Activated CD4-positive, alpha-beta memory T cell treated with anti-CD3 and anti-CD28 coated beads, Interleukin-2, amount 10 ng/mL, durations not matched to agents 7 days and 5 days (primary cell): Measurements from ENCODE around the gene CDH6. TPM values are rescaled to one million over a fixed set of nuclear protein-coding genes. Genes with fewer than 3 reads are reported as not detected.

Experiments used
- CTCF ChIA-PET: fragments of 350-600 bp; sonication (Branson Sonifier 250); formaldehyde crosslinking; loops from one replicate; lab custom pipeline; 2021; ENCODE audit warnings: antibody characterized with exemption, inconsistent platforms; lab: Charles Lee
- POLR2A ChIA-PET: fragments of 350-600 bp; sonication (Branson Sonifier 250); formaldehyde crosslinking; loops from one replicate; lab custom pipeline; 2021; ENCODE audit warnings: antibody characterized with exemption; lab: Charles Lee
- DNase-seq: peaks from one replicate; pipeline ENCODE4 v3.0.0-alpha.2; 2020
- H3K27ac Mint-ChIP-seq: one replicate; pipeline ENCODE4 v1.8.0; 2021; ENCODE audit warnings: mild to moderate bottlenecking, mixed read lengths
- H3K27me3 Mint-ChIP-seq: one replicate; pipeline ENCODE4 v1.8.0; 2021; ENCODE audit warnings: mixed read lengths
- H3K36me3 Mint-ChIP-seq: one replicate; pipeline ENCODE4 v1.8.0; 2021; ENCODE audit warnings: low read depth, mixed read lengths
- H3K4me1 Mint-ChIP-seq: one replicate; pipeline ENCODE4 v1.8.0; 2021; ENCODE audit warnings: mixed read lengths
- H3K4me3 Mint-ChIP-seq: one replicate; pipeline ENCODE4 v1.8.0; 2021; ENCODE audit warnings: mild to moderate bottlenecking, mixed read lengths
- H3K9me3 Mint-ChIP-seq: one replicate; pipeline ENCODE4 v1.8.0; 2021; ENCODE audit warnings: mixed read lengths
- total RNA-seq, 2 experiments: library from RNA; stranded (reverse); gene quantifications; one replicate each; pipeline ENCODE4 v1.2.3, GENCODE V29; 2021

CDH6 gene
- not detected for total RNA-seq

DNA sequence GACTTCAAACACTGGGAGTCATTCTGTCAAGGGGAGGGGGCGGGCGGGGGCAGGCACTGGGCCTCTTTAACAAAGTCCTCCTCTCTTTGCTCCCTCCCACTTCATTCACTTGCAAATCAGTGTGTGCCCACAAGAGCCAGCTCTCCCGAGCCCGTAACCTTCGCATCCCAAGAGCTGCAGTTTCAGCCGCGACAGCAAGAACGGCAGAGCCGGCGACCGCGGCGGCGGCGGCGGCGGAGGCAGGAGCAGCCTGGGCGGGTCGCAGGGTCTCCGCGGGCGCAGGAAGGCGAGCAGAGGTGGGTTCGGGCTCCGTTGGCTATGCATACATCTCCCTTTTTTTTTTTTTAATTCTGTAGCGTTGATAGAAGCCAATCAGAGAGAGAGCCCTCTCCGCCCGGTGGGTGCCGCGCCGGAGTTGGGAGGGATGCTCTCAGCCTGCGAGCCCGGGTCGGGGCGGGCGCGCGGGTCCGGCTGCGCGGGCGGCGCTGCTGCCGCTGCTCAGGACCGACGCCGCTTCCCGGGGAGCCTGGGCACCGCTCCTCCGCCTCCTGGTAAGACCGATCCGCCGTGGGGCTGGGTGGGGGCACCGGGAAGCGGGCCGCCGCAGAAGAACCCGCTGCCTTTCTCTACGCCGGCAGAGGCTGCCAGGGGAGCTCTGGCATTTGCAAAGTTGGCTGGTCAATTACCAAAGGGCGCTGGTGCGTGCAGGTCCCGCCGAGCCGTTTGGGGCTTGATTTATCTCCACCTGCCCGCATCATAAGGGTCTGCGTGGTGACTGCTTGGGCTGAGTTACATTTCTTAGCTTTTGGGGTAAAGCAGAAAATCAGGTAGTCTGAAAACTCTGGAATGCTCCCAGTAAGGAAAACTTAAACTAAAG, at the start of gene CDH6:
TSS of gene CDH6 (plus strand) at position 96 of the 877 bp plus-strand sequence. CDS start 73,788 bp downstream, outside the sequence.
- DNase-seq: no peak
- Mint-ChIP-seq H3K27ac (no peak within 1 kb of the TSS), H3K4me1 (peaks cover 4% of the 10 kb centered on the region), H3K9me3 (no peaks in the 10 kb centered on the region), H3K36me3 (no peaks in the 10 kb centered on the region), H3K4me3 (no peak within 1 kb of the TSS), H3K27me3 (peaks cover 29% of the 10 kb centered on the region)
- CTCF ChIA-PET: no interaction called here
- POLR2A ChIA-PET: no interaction called here

DNA sequence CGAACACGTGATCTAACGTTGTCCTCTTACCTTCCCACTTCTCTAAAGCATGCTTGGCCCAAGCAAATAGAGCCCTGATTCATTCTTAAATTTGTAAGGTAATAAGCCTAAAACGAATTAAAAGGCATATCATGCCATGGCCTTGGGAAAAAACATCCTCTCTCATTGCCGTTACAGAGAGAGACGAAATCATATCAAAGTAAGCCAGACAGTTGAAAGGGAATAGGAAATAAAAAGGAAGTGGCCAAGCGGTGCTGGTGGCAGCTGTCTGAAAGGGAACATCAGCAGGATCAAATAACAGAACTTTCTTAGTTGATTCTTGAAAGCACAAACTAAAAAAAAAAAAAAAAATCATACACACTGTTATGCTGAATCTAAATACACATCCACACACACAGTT, 49.1 kb upstream of the CDH6 start:
- no peak overlapping the region for H3K4me3 Mint-ChIP-seq
- CTCF ChIA-PET: no interaction called here
- no peaks in the 10 kb centered on the region for H3K4me1 Mint-ChIP-seq
- no peak overlapping the region for H3K27ac Mint-ChIP-seq
- no peaks in the 10 kb centered on the region for H3K9me3 Mint-ChIP-seq
- no peaks in the 10 kb centered on the region for H3K36me3 Mint-ChIP-seq
- no peak for DNase-seq
- POLR2A ChIA-PET: no interaction called here
- no peaks in the 10 kb centered on the region for H3K27me3 Mint-ChIP-seq

DNA sequence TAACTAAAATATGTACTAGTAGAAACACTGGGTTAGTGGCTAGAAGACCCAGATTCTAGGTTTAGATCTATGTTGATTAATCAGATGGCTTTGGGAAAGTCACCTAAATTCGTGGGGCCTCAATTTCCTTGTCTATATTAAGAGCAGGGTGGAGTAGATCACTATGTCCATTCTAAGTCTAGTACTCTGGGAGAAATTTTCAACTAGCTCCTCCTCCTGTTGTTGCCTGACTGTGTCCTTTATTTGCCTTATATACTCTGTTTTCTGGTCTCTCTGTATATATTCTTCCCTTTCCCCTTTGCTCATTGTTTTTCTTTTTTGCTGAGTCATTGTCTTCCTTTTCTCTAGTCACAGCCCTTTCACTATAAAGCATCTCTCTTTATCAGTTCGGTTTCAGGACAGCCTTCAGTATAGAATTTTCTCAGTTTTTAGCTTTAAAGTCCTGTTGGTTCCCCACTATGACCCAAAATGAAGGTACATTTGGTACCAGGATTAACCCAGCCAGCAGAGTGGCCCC, 44.5 kb upstream of the CDH6 start:
- no peaks in the 10 kb centered on the region for H3K36me3 Mint-ChIP-seq
- ChIA-PET CTCF (no interaction called here), POLR2A (no interaction called here)
- DNase-seq: no peak
- no peaks in the 10 kb centered on the region for H3K9me3 Mint-ChIP-seq
- no peaks in the 10 kb centered on the region for H3K4me1 Mint-ChIP-seq
- H3K27me3 Mint-ChIP-seq: no peaks in the 10 kb centered on the region
- no peak overlapping the region for H3K4me3 Mint-ChIP-seq
- H3K27ac Mint-ChIP-seq: no peak overlapping the region

DNA sequence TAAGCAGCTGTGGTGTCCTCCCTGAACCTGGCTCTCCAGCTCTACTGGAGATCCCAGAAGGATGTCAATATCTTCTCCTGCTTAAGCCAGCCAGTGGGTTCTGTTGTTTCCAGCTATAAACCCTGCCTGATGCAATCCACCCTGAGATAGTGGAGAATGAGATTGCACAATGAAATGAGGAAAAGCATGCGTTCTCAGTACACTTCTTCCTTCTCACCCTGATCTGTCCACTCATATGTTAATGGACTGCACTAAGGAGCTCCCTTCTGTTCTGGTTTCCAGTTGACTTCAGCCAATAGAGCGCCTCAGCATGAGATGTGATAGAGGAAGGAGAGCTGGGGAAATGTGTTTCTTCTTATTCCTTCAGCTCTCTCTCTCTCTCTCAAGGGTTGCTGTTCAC, 40.0 kb upstream of the CDH6 start:
- ChIA-PET POLR2A (no interaction called here), CTCF (no interaction called here)
- DNase-seq: no peak
- Mint-ChIP-seq H3K27me3 (no peaks in the 10 kb centered on the region), H3K36me3 (no peaks in the 10 kb centered on the region), H3K9me3 (no peaks in the 10 kb centered on the region), H3K27ac (no peak overlapping the region), H3K4me1 (no peaks in the 10 kb centered on the region), H3K4me3 (no peak overlapping the region)

DNA sequence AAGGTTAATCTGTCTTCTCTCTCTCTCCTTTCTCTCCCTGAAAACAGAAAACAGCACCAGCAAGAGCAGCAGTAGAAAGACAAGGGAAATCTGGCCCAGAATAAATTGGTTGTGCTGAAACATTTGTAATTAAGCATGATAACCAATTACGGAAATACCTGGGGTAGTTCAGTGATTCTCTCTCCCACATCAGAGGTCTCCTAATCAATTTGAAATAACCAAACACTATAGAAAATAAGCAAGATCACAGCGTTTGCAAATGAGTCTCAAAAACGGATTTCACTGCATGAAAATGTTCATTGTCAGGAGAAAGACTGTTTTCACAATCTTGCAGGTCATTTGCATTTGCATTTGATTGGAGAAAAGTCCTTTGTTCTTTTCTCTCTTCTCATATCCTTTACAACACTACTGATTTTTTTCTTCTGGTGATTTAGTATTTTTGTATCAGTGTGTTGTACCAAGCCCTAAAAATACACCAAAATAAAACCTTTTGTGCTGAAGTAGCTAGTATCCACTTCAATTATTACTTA, 36.8 kb upstream of the CDH6 start:
- ChIA-PET POLR2A (no interaction called here), CTCF (no interaction called here)
- no peak for DNase-seq
- H3K4me1 Mint-ChIP-seq: no peaks in the 10 kb centered on the region
- no peaks in the 10 kb centered on the region for H3K27me3 Mint-ChIP-seq
- H3K9me3 Mint-ChIP-seq: no peaks in the 10 kb centered on the region
- H3K4me3 Mint-ChIP-seq: no peak overlapping the region
- H3K27ac Mint-ChIP-seq: no peak overlapping the region
- H3K36me3 Mint-ChIP-seq: no peaks in the 10 kb centered on the region

DNA sequence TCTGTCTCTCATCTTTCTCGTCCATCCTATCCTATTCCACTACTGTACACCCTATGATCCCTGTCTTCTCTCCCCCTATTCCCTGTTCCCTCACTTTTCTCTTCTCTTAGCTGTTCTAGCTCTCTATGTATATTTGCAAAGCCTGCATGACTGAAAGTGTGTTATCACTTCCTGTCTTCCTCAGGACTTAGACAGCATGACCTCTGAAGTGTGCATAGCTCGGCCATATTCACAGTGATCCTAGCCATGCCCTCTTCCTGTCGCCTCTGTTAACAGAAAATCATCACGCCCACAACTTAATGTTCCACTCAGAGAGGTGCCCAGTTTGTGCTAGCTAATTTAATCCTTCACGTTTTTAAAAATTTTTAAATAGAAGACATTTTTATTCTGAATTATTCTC, 35.8 kb upstream of the CDH6 start:
- DNase-seq: no peak
- H3K27ac Mint-ChIP-seq: no peak overlapping the region
- H3K36me3 Mint-ChIP-seq: no peaks in the 10 kb centered on the region
- no peaks in the 10 kb centered on the region for H3K4me1 Mint-ChIP-seq
- ChIA-PET POLR2A (no interaction called here), CTCF (no interaction called here)
- no peak overlapping the region for H3K4me3 Mint-ChIP-seq
- no peaks in the 10 kb centered on the region for H3K9me3 Mint-ChIP-seq
- H3K27me3 Mint-ChIP-seq: no peaks in the 10 kb centered on the region

DNA sequence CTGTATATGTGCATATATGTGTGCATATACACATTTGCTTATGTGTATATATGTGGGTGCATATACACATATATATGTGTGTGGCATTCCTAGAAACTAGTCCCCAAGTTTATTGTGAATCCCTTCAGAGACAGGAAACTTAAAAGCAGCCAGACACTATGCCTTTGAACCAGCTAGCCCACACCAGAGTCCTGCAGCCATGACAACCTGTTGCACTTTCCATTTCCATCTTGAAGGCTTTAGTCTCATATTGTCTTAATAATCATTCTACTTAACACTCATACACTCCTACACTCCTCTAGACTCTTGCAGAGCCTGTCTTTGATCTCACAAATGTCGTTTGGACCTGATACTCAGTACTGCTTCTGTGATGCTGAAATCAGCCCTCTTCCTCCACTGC, 34.8 kb upstream of the CDH6 start:
- no peaks in the 10 kb centered on the region for H3K4me1 Mint-ChIP-seq
- ChIA-PET POLR2A (no interaction called here), CTCF (no interaction called here)
- no peak for DNase-seq
- no peaks in the 10 kb centered on the region for H3K36me3 Mint-ChIP-seq
- no peaks in the 10 kb centered on the region for H3K27me3 Mint-ChIP-seq
- H3K27ac Mint-ChIP-seq: no peak overlapping the region
- no peak overlapping the region for H3K4me3 Mint-ChIP-seq
- no peaks in the 10 kb centered on the region for H3K9me3 Mint-ChIP-seq

DNA sequence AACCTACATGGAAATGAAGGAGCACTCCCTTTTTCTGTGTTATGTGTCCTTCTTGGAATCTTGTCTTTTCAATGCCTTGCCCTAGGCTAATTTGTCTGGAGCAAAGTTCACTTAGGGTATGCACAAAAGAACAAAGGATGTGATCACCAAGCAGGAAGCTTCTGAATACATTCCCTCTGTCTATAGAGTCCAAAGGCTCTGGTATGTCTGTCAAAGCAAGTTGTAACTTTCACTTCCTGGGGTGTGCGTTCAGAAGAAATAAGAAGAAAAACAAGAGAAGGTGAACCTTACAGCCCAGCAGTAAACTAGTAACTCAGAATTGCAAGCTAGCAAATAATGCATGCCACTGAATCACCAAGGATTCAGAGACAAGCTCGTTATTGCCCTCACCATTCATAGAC, 31.7 kb upstream of the CDH6 start:
- H3K9me3 Mint-ChIP-seq: no peaks in the 10 kb centered on the region
- H3K27ac Mint-ChIP-seq: no peak overlapping the region
- H3K27me3 Mint-ChIP-seq: no peaks in the 10 kb centered on the region
- CTCF ChIA-PET: no interaction called here
- DNase-seq: no peak
- no peak overlapping the region for H3K4me3 Mint-ChIP-seq
- no peaks in the 10 kb centered on the region for H3K4me1 Mint-ChIP-seq
- no peaks in the 10 kb centered on the region for H3K36me3 Mint-ChIP-seq
- POLR2A ChIA-PET: no interaction called here

DNA sequence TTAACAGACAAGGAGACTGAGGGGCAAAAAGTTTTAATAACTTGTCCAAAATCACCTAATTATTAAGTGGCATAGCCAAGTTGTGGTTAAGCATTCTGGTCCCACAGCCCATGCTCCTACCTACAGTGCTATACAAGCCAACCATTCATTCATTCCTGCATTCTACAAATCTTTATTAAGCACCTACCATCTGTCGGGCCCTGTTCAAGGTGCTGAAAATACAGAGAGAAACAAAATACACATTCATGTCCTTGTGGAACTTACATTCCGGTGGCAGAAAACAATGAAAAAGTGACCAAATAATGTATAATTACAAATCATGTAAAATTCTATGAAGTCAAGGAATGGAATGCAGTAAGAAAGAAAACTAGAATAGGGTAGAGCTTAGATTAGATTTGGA, 27.8 kb upstream of the CDH6 start:
- ChIA-PET POLR2A (no interaction called here), CTCF (no interaction called here)
- Mint-ChIP-seq H3K4me1 (no peaks in the 10 kb centered on the region), H3K27me3 (no peaks in the 10 kb centered on the region), H3K9me3 (no peaks in the 10 kb centered on the region), H3K4me3 (no peak overlapping the region), H3K27ac (no peak overlapping the region), H3K36me3 (no peaks in the 10 kb centered on the region)
- no peak for DNase-seq

DNA sequence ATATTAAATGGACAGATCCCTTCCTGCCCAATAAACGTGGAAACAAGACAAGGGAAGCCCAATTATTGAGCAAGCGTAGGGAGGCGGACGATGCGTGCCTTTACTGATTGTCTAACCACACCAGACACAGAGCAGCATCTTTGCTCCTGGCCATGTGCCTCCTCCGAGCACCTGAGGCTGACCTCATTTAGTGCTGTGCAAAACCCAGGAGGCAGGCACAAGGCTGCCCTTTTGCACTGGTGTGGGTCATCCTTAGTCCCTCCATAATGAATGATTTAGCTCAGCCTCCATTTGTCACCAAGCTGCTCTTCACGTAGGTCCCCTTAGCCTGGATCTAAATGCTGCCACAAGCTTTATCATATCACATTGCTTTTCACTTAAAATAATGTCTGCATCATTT, 24.1 kb upstream of the CDH6 start:
- Mint-ChIP-seq H3K4me1 (no peaks in the 10 kb centered on the region), H3K36me3 (no peaks in the 10 kb centered on the region), H3K27ac (no peak overlapping the region), H3K4me3 (no peak overlapping the region), H3K27me3 (no peaks in the 10 kb centered on the region), H3K9me3 (no peaks in the 10 kb centered on the region)
- POLR2A ChIA-PET: no interaction called here
- no peak for DNase-seq
- CTCF ChIA-PET: no interaction called here

DNA sequence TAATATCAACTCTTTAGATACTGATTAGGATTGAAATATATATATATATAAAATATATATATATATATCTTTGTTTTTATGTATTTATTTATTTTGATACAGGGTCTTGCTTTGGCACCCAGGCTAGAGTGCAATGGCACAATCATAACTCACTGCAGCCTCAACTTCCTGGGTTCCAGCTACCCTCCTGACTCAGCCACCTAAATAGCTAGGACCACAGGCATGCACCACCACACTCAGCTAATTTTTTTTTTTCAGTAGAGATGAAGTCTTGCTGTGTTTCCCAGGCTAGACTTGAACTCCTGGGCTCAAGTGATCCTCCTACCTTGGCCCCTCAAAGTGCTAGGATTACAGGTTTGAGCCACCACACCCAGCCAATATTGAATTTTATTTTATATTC, 20.6 kb upstream of the CDH6 start:
- Mint-ChIP-seq H3K36me3 (no peaks in the 10 kb centered on the region), H3K4me3 (no peak overlapping the region), H3K27ac (no peak overlapping the region), H3K4me1 (no peaks in the 10 kb centered on the region), H3K27me3 (no peaks in the 10 kb centered on the region), H3K9me3 (no peaks in the 10 kb centered on the region)
- no peak for DNase-seq
- CTCF ChIA-PET: interaction anchor here (1.2 kb wide), 1 partner anchor 14 kb away, joined by 3 read pairs; no protein-coding TSS in a partner anchor
- POLR2A ChIA-PET: no interaction called here

DNA sequence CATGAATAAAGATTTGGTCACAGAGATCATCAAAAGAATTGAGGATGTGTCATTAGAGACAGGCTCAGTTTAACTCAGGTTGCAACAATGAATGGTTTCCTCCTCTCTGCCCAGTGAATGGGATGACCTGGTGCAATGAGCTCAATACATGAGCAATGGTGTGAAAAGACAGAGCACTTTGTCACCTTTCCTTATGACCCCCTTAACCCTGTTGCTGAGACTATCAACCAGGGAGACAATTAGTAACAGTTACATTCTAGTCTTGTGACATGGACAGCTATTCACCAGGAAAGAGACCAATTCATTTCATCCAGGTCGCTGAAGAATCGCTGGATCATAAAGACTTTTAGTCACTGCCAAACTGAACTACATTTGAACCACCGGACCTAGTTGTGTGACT, 19.9 kb upstream of the CDH6 start:
- H3K27me3 Mint-ChIP-seq: no peaks in the 10 kb centered on the region
- no peaks in the 10 kb centered on the region for H3K36me3 Mint-ChIP-seq
- POLR2A ChIA-PET: no interaction called here
- no peak overlapping the region for H3K4me3 Mint-ChIP-seq
- H3K27ac Mint-ChIP-seq: no peak overlapping the region
- no peak for DNase-seq
- H3K9me3 Mint-ChIP-seq: peaks cover 4% of the 10 kb centered on the region
- no peaks in the 10 kb centered on the region for H3K4me1 Mint-ChIP-seq
- CTCF ChIA-PET: interaction anchor here (1.2 kb wide), 1 partner anchor 13 kb away, joined by 3 read pairs; no protein-coding TSS in a partner anchor

DNA sequence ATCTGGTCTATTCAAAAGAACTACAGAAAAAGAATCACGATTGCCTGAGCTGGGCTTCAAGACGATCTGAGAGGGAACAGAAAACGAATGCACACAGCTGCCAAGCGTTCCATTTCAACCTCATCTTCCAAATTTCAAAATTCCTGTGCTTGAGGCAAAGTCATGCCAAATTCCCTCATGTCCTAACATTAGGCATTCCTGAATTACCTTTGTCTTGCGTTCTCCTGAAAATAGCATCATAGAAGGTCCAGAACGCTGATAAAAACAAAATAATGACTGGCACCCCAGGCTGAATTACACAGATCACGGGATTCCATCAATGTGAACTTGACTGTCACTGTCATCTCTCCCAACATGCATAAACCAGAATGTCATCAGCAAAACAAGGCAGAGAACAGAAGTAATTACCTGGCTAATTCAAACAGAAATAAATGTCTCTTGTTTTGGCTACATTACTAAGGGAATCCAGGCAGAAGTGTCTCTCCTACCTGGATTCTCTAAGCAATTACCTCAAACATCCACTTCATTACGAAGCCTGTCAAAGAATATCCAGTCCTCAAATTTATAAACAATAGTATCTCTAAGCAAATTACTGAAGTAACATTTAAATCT, 12.0 kb upstream of the CDH6 start:
- Mint-ChIP-seq H3K4me3 (no peak overlapping the region), H3K27ac (no peak overlapping the region), H3K36me3 (no peaks in the 10 kb centered on the region), H3K27me3 (no peaks in the 10 kb centered on the region), H3K4me1 (no peaks in the 10 kb centered on the region), H3K9me3 (peaks cover 4% of the 10 kb centered on the region)
- no peak for DNase-seq
- ChIA-PET CTCF (no interaction called here), POLR2A (no interaction called here)
